CD14-positive monocyte (primary cell): ENCODE data around the gene MRPL54. TPM values are rescaled to one million over a fixed set of nuclear protein-coding genes. Genes with fewer than 3 reads are reported as not detected.

Experiments used
- DNase-seq, 3 donors: peaks; one replicate each; pipeline ENCODE4 v3.0.0-alpha.2; 2011 to 2022
- H2AFZ ChIP-seq: 2 replicates; pipeline ENCODE4 v1.6.0; 2012; ENCODE audit warnings: mild to moderate bottlenecking, low read depth, low read length, inconsistent platforms; ENCODE audit not compliant: insufficient read depth, poor library complexity, severe bottlenecking
- H3K27ac ChIP-seq, 2 donors: 1 replicate in 1 of 2; 2 replicates in 1 of 2; pipeline ENCODE4 v1.5.1; 2012 to 2013; ENCODE audit warnings: low read length in 2 of 2, control low read depth in 1 of 2, inconsistent platforms in 1 of 2, low read depth in 1 of 2, mild to moderate bottlenecking in 1 of 2
- H3K27me3 ChIP-seq, 2 donors: one replicate each; pipeline versions ENCODE4 v1.6.0 to v1.6.1; 2011 to 2013; ENCODE audit warnings: low read length in 2 of 2; ENCODE audit not compliant: control insufficient read depth in 2 of 2, insufficient read depth in 2 of 2
- H3K36me3 ChIP-seq, 2 donors: replicated peaks in 1 of 2; 1 replicate in 1 of 2; 2 replicates in 1 of 2; pipeline versions ENCODE4 v1.5.1 to v1.6.1; 2012 to 2013; ENCODE audit warnings: low read length in 2 of 2, control low read depth in 1 of 2, inconsistent platforms in 1 of 2, mild to moderate bottlenecking in 1 of 2; ENCODE audit not compliant: insufficient read depth in 2 of 2, control insufficient read depth in 1 of 2
- H3K4me1 ChIP-seq, 2 donors: 1 replicate in 1 of 2; 2 replicates in 1 of 2; pipeline versions ENCODE4 v1.5.1 to v1.6.1; 2012 to 2013; ENCODE audit warnings: low read length in 2 of 2, control low read depth in 1 of 2, inconsistent platforms in 1 of 2, mild to moderate bottlenecking in 1 of 2, moderate library complexity in 1 of 2; ENCODE audit not compliant: insufficient read depth in 2 of 2, control insufficient read depth in 1 of 2
- H3K4me2 ChIP-seq: replicated peaks from 2 replicates; pipeline ENCODE3; 2012; ENCODE audit warnings: low read length, moderate library complexity, mild to moderate bottlenecking; ENCODE audit not compliant: poor library complexity, severe bottlenecking; ENCODE audit errors: extremely low read depth
- H3K4me3 ChIP-seq, 3 experiments: fragments of 200-600 bp in 1 of 3; sonication (generic) in 1 of 3; replicated peaks in 1 of 3; 1 replicate in 2 of 3; 2 replicates in 1 of 3; pipeline ENCODE4 v1.5.1; 2011 to 2013; ENCODE audit warnings: low read length in 3 of 3, mild to moderate bottlenecking in 3 of 3, control low read depth in 2 of 3, low read depth in 2 of 3, inconsistent platforms in 1 of 3, moderate library complexity in 1 of 3
- H3K79me2 ChIP-seq: 2 replicates; pipeline ENCODE4 v1.6.0; 2012; ENCODE audit warnings: mild to moderate bottlenecking, control low read depth, inconsistent platforms, low read length, moderate library complexity; ENCODE audit not compliant: insufficient read depth
- H3K9ac ChIP-seq: 2 replicates; pipeline ENCODE4 v1.6.0; 2017; ENCODE audit warnings: low read length, mild to moderate bottlenecking; ENCODE audit not compliant: insufficient read depth, poor library complexity, severe bottlenecking
- H3K9me3 ChIP-seq, 2 donors: replicated peaks in 1 of 2; 1 replicate in 1 of 2; 2 replicates in 1 of 2; pipeline versions ENCODE4 v1.5.1 to v1.6.1; 2012 to 2013; ENCODE audit warnings: low read length in 2 of 2, control low read depth in 1 of 2; ENCODE audit not compliant: control insufficient read depth in 1 of 2, insufficient read depth in 1 of 2
- H4K20me1 ChIP-seq: 2 replicates; pipeline ENCODE4 v1.6.0; 2012; ENCODE audit warnings: mild to moderate bottlenecking, low read length, control low read depth, moderate library complexity; ENCODE audit not compliant: insufficient read depth
- H3K27ac Mint-ChIP-seq, 7 donors: one replicate each; pipeline ENCODE4 v1.8.0; 2020; ENCODE audit warnings: mild to moderate bottlenecking in 7 of 7, mixed read lengths in 7 of 7, moderate library complexity in 6 of 7, inconsistent platforms in 2 of 7
- H3K27me3 Mint-ChIP-seq, 3 donors: one replicate each; pipeline ENCODE4 v1.8.0; 2021 to 2022; ENCODE audit warnings: low read depth in 3 of 3, mild to moderate bottlenecking in 3 of 3, mixed read lengths in 3 of 3, moderate library complexity in 3 of 3, inconsistent platforms in 1 of 3
- H3K36me3 Mint-ChIP-seq, 2 donors: one replicate each; pipeline ENCODE4 v1.8.0; 2020; ENCODE audit warnings: mixed read lengths in 2 of 2, inconsistent platforms in 1 of 2, mild to moderate bottlenecking in 1 of 2
- H3K4me1 Mint-ChIP-seq: one replicate; pipeline ENCODE4 v1.8.0; 2020; ENCODE audit warnings: mild to moderate bottlenecking, mixed read lengths
- H3K4me3 Mint-ChIP-seq, 2 donors: one replicate each; pipeline ENCODE4 v1.8.0; 2020; ENCODE audit warnings: mild to moderate bottlenecking in 2 of 2, mixed read lengths in 2 of 2, moderate library complexity in 1 of 2
- H3K9me3 Mint-ChIP-seq, 7 donors: one replicate each; pipeline ENCODE4 v1.8.0; 2020 to 2022; ENCODE audit warnings: mixed read lengths in 7 of 7, mild to moderate bottlenecking in 6 of 7, moderate library complexity in 6 of 7, inconsistent platforms in 2 of 7
- CTCF ChIP-seq: fragments of 200-600 bp; IDR thresholded peaks from one replicate; pipeline ENCODE4 v1.8.0; 2022; ENCODE audit warnings: antibody characterized with exemption, mild to moderate bottlenecking
- WGBS: methylation state at CpG from one replicate; pipeline ENCODE4 v1.1.5; 2013; ENCODE audit warnings: missing lambda C conversion rate; ENCODE audit not compliant: insufficient coverage; 5-methylcytosine and 5-hydroxymethylcytosine counted together
- intact Hi-C, 2 donors: fragments of 100-400 bp; cut with micrococcal nuclease; formaldehyde crosslinking; loops; one replicate each; pipeline versions ENCODE4 v1.15.0 to v1.15.1; 2023
- polyA plus RNA-seq, 3 donors: library from polyadenylated mRNA; depleted of rRNA in 1 of 3; unstranded in 2 of 3; stranded (reverse) in 1 of 3; fragments of 300-500 nt in 2 of 3; fragments of >200 nt in 1 of 3; fragmentation: Illumina TruSeq in 2 of 3; gene quantifications; 1 replicate in 2 of 3; 2 replicates in 1 of 3; pipeline ENCODE4 v1.2.3, GENCODE V29; 2012 to 2021

Gene MRPL54
- polyA plus RNA-seq, 3 donors: 39.9 to 133 (median 115) TPM

DNA sequence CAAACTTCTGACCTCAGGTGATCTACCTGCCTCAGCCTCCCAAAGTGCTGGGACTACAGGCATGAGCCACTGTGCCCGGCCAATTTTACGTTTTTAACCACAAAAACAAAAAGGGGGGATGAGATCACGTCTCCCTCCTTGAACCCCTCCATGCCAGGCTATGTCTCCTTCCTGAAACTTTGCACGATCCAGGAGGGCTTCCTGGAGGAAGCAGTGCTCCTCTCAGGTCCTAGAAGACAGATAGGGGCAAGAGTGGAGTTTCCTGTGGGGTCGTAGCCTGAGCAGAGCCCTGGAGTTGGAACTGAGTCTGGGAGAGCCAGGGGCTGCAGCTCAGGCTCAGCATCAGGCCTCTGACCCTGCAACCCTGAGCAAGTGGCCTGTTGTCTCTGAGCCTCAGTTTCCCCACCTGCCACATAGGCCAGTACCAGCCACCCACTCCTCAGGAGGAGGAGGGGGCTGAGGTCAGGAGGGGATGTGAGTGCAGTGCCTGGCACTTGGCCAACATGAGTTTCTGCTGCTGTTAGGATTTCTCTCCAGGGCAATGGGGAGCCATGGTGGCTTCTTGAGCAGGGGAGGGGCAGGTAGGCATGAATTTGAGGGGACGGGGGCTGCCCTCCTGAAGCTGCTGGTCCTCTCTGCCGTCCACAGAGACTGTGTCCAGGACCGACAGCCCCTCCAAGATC lies 17.0 kb upstream of the MRPL54 start:
- H3K4me1 ChIP-seq: no peaks in the 10 kb centered on the region
- no peaks in the 10 kb centered on the region for H4K20me1 ChIP-seq
- H3K27me3 ChIP-seq: no peaks in the 10 kb centered on the region
- no peak for DNase-seq
- no peaks in the 10 kb centered on the region for H3K79me2 ChIP-seq
- Mint-ChIP-seq H3K36me3 (peaks cover 9 to 10% of the 10 kb centered on the region in 2 donors), H3K27me3 (peaks cover 0 to 5% (median 1%) of the 10 kb centered on the region in 3 donors), H3K9me3 (peaks cover 0 to 7% (median 3%) of the 10 kb centered on the region in 7 donors), H3K4me3 (no peak overlapping the region), H3K4me1 (no peaks in the 10 kb centered on the region), H3K27ac (no peak overlapping the region)
- no peak overlapping the region for H3K4me3 ChIP-seq
- H2AFZ ChIP-seq: no peak overlapping the region
- H3K36me3 ChIP-seq: peaks cover 6 to 10% of the 10 kb centered on the region in 2 donors
- no peak overlapping the region for H3K4me2 ChIP-seq
- H3K9ac ChIP-seq: no peak overlapping the region
- 94% methylated on average over 3 of the region's 8 CpGs for WGBS
- no peak for TF ChIP-seq CTCF
- H3K27ac ChIP-seq: no peak overlapping the region
- peaks cover 0 to 3% of the 10 kb centered on the region in 2 donors for H3K9me3 ChIP-seq
- intact Hi-C loops: no loop called here

DNA sequence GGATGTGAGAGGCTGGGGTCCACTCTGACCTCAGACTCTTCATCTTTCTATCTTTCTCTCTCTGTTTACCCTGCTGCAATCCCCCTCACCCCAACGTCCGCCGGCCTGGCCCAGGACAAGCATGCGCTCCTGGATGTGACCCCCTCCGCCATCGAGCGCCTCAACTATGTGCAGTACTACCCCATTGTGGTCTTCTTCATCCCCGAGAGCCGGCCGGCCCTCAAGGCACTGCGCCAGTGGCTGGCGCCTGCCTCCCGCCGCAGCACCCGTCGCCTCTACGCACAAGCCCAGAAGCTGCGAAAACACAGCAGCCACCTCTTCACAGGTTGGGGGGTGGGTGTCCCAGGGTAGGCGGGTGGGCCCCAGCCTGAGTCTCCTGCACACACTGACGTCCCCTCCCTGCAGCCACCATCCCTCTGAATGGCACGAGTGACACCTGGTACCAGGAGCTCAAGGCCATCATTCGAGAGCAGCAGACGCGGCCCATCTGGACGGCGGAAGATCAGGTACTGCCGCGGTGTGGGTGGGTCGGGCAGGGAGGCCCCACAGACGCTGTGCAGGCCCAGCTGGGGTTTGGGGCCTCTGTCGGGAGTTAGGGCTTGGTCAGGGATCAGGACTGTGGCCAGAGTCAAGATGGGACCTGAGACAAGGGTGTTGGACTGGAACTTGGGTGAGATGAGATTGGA lies 16.0 kb upstream of the MRPL54 start:
- intact Hi-C loops: no loop called here
- Histone ChIP-seq H4K20me1 (no peaks in the 10 kb centered on the region), H3K9me3 (peaks cover 0 to 3% of the 10 kb centered on the region in 2 donors), H3K4me2 (no peak overlapping the region), H3K79me2 (no peaks in the 10 kb centered on the region), H3K27ac (no peak overlapping the region), H3K36me3 (peaks cover 6 to 18% of the 10 kb centered on the region in 2 donors), H3K9ac (no peak overlapping the region), H3K4me3 (no peak overlapping the region), H2AFZ (no peak overlapping the region), H3K4me1 (no peaks in the 10 kb centered on the region), H3K27me3 (no peaks in the 10 kb centered on the region)
- Mint-ChIP-seq H3K27ac (peak overlapping the region in 1 of 7 donors; percentile 69), H3K4me3 (no peak overlapping the region), H3K27me3 (peaks cover 0 to 5% (median 0%) of the 10 kb centered on the region in 3 donors), H3K4me1 (no peaks in the 10 kb centered on the region), H3K9me3 (peaks cover 0 to 8% (median 3%) of the 10 kb centered on the region in 7 donors), H3K36me3 (peaks cover 13 to 17% of the 10 kb centered on the region in 2 donors)
- no peak for DNase-seq
- 88% methylated on average over 28 of the region's 31 CpGs for WGBS
- no peak for TF ChIP-seq CTCF
